Measurements from ENCODE around the gene ANTXRL. TPM values are rescaled to one million over a fixed set of nuclear protein-coding genes. Genes with fewer than 3 reads are reported as not detected.
"Not testable (repeated sequence)": the region's sequence is repeated elsewhere in the genome, so short reads cannot be mapped to it uniquely, and the experiment has no call there.

Gene ANTXRL
- total and polyA plus RNA-seq, 12 donors: 0.22 to 6.3 (median 0.49) TPM; not detected in 7

GRCh38 chr10:46270086-46270811 lies 16.5 kb upstream of the ANTXRL start:
- DNase-seq (no peak), ATAC-seq (no peak)
- Histone ChIP-seq H3K4me1 (no peaks in the 10 kb centered on the region), H3K4me3 (no peak overlapping the region), H3K27ac (peak overlapping the region in 1 of 10 donors; percentile 78), H3K36me3 (no peaks in the 10 kb centered on the region), H3K27me3 (no peaks in the 10 kb centered on the region), H3K9me3 (no peaks in the 10 kb centered on the region)
- intact Hi-C loops (cut with DNase I): no loop called here
- no peak for TF ChIP-seq CTCF (IDR thresholded peaks at IDR 0.05)
- WGBS, 2 donors: 79 to 81% methylated on average over 6 to 7 of the region's 7 CpGs

GRCh38 chr10:46270963-46271530 lies 15.8 kb upstream of the ANTXRL start:
- H3K4me1 ChIP-seq; H3K36me3 ChIP-seq; ATAC-seq; H3K4me3 ChIP-seq; H3K27ac ChIP-seq; intact Hi-C loops (cut with DNase I); H3K9me3 ChIP-seq; H3K27me3 ChIP-seq; DNase-seq: not testable (repeated sequence)
- 92 to 95% methylated on average over 7 of the region's 7 CpGs for WGBS, 2 donors

GRCh38 chr10:46271795-46272499 lies 14.8 kb upstream of the ANTXRL start:
- H3K9me3 ChIP-seq; H3K4me3 ChIP-seq; intact Hi-C loops (cut with DNase I); H3K36me3 ChIP-seq; DNase-seq; H3K27ac ChIP-seq; H3K27me3 ChIP-seq; H3K4me1 ChIP-seq; ATAC-seq: not testable (repeated sequence)
- WGBS, 2 donors: 33 to 52% methylated on average over 3 to 4 of the region's 4 CpGs

GRCh38 chr10:46272863-46273415 lies 13.9 kb upstream of the ANTXRL start:
- no peak overlapping the region for H3K4me3 ChIP-seq
- intact Hi-C loops (cut with DNase I): no loop called here
- no peak overlapping the region for H3K27ac ChIP-seq
- no peak for TF ChIP-seq CTCF (IDR thresholded peaks at IDR 0.05)
- no peak for DNase-seq
- peak in 1 of 8 donors; percentile 43 for ATAC-seq
- H3K4me1 ChIP-seq: no peaks in the 10 kb centered on the region
- H3K36me3 ChIP-seq: no peaks in the 10 kb centered on the region
- H3K27me3 ChIP-seq: peaks cover 0 to 5% (median 0%) of the 10 kb centered on the region in 7 donors
- 68 to 73% methylated on average over 4 of the region's 4 CpGs for WGBS, 2 donors
- H3K9me3 ChIP-seq: no peaks in the 10 kb centered on the region

Measured in heart right ventricle (tissue), 16 donors.